ENCODE data around the gene DGCR2.
"Not testable (repeated sequence)": the region's sequence is repeated elsewhere in the genome, so short reads cannot be mapped to it uniquely, and the experiment has no call there.

Gene DGCR2

DNA sequence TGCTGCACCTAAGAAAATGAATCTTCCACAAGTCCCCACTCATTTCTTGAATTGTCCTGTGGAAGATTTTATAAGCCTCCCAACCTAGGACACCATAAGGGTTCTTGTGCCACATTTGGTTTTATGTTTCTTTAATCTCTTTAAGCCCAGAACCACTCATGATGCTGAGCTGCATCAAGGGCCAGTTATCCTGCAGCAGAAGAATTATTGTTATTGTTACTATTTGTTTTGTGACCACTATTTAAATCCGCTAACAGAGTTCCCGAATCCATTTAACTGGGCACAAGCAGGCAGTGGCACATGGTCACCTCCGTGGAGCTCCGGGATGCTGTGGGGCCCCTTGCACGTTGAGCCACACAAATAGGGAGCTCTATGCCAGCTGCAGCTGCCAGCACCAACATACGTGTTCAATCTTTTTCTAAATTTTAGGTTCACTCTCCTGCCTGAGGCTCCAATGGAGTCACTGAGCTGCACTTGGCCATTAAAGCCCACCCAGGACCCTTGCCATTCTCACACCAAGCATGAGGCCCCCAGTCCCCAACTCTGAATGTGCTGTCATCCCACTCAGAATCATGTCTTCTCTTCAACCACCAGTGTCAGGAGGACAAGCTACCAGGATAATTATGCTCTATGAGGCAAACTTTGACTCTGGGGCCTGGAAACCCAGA is 60.6 kb downstream of the DGCR2 start:
- no peak for DNase-seq (ENCODE audit: low read depth in 3 of 3, low spot score in 1 of 3)

DNA sequence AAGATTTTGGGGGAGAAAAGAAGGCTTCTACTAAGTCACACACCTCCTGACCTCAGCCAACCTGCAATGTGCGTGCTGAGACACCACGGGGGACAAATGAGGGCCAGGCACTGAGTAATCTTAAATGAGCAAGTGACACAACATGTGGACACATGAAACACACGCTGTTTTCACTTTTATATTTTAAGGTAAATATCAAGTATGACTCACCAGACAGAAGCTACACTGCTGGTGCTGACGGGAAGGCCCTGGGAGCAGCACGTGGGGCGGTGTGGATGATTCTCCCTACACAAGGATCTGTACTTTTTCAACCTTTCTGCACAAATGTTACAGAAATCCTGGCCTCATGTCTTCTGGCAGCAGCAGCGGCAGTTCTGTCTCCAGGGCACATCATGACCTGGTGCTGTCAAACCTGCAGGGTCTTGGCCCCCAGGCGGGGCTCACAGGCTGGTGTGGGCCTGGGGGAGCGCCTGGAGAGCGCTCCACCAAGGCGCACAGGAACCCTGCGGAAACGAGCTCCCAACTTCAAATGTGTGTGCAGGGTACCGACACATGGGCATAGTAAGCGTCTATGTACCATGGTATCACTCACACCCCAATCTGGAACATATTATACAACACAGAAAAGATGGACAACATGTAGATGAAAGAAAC is 61.7 kb downstream of the DGCR2 start:
- DNase-seq (ENCODE audit: low read depth in 3 of 3, low spot score in 1 of 3) = no peak

- DNase-seq (ENCODE audit: low read depth in 3 of 3, low spot score in 1 of 3) = no peak
Measured at GRCh38 chr22:19059481-19060278, 62.5 kb downstream of the DGCR2 start.

- no peak for DNase-seq (ENCODE audit: low read depth in 3 of 3, low spot score in 1 of 3)
Measured at GRCh38 chr22:19058713-19059451, 63.3 kb downstream of the DGCR2 start.

DNA sequence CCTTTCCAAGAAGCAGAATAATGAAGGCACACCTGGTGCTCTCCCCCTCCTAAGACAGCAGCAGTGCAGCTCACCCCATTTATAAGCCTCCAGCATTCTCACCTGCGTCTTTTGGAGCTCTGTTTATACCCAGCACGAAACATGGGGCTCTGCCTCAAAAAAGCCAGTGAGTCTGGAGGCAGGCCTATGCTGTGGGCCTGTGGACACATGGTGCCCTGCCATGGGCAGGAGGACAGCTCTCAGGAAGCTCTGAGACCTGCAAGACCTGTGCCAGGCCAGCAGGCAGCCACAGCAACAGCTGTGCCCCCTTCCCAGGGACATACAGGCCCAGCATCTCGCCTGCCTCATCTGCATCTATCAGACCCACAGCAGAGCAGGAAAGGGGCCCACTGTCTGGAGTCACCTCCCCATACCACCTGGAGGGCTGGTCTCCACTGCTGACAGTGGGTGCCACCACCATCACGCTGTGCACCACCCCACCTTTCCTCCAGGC is 64.2 kb downstream of the DGCR2 start:
- no peak for DNase-seq (ENCODE audit: low read depth in 3 of 3, low spot score in 1 of 3)

- DNase-seq (ENCODE audit: low read depth in 3 of 3, low spot score in 1 of 3) = no peak
Measured at GRCh38 chr22:19057539-19057938, 64.7 kb downstream of the DGCR2 start.

GRCh38 chr22:19056951-19057401 is 65.2 kb downstream of the DGCR2 start:
- no peak for DNase-seq (ENCODE audit: low read depth in 3 of 3, low spot score in 1 of 3)

GRCh38 chr22:19055801-19056200 is 66.4 kb downstream of the DGCR2 start:
- no peak for DNase-seq (ENCODE audit: low read depth in 3 of 3, low spot score in 1 of 3)

GRCh38 chr22:19052941-19053541 is 69.2 kb downstream of the DGCR2 start:
- no peak for DNase-seq (ENCODE audit: low read depth in 3 of 3, low spot score in 1 of 3)

DNA sequence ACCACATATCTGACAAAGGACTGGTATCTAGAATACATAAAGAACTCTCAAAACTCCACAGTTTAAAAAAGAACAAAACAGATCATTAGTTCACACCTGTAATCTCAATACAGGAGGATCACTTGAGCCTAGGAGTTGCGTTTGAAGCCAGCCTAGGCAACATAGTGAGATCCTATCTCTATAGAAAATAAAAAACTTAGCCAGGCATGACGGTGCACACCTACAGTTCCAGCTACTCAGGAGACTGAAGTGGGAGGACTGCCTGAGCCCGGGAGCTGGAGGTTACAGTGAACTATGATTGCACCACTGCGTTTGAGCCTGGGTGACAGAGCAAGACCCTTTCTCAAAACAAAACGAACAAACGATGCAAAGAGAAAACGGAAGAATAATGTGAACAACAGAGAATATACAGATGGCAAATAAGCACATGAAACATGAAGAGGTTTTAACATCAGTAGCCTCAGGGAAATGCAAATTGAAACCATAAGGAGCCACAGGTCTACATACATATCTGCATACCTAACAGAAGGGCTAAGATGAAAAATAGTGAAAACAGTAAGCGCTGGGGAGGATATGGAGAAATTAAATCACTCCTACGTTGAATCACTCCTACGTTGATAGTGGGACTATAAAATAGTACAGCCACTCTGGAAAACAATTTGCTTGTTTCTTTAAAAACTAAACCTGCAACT is 70.7 kb downstream of the DGCR2 start:
- no peak for DNase-seq (ENCODE audit: low read depth in 3 of 3, low spot score in 1 of 3)

GRCh38 chr22:19050847-19051246 is 71.4 kb downstream of the DGCR2 start:
- DNase-seq (ENCODE audit: low read depth in 3 of 3, low spot score in 1 of 3) = not testable (repeated sequence)

- no peak for DNase-seq (ENCODE audit: low read depth in 3 of 3, low spot score in 1 of 3)
Measured at GRCh38 chr22:19050117-19050516, 72.1 kb downstream of the DGCR2 start.

DNA sequence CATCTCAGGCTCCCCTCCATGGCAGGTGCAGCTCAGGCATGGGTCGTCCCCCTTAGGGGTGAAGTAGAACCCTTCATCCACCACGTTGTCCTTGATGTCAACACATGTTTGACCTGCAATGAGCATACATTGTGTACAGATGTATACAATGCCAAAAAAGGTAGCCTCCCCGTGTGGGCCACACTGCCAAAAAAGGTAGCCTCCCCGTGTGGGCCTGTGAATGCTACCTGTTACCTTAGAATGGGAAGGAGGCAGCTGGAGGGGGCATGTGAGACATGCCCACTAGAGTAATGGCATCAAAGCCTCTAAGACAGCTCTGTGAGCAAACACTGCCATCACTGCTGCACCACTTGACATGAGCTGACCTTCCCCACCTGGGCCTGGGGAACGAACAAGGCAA is 73.7 kb downstream of the DGCR2 start:
- DNase-seq (ENCODE audit: low read depth in 3 of 3, low spot score in 1 of 3) = no peak

GRCh38 chr22:19047993-19048392 is 74.2 kb downstream of the DGCR2 start:
- DNase-seq (ENCODE audit: low read depth in 3 of 3, low spot score in 1 of 3) = no peak

GRCh38 chr22:19046719-19047609 is 75.2 kb downstream of the DGCR2 start:
- no peak for DNase-seq (ENCODE audit: low read depth in 3 of 3, low spot score in 1 of 3)

DNA sequence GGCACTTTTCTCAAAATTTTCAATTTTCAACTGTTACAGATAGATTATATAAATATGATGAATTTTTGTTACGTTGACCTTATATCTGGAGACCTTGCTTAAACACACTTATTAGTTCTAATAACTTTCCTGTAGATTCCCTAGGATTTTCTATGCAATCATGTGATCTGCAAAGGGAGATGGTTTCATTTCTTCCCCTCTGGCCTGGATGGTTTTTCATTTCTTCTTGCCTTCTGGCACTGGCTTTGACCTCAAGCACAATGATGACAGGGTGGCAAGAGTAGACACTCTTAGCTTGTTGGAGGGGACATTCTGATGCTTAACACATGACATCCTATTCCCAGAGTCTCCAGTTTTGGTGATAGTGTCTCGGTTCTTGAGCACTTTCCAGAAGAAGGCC is 75.9 kb downstream of the DGCR2 start:
- no peak for DNase-seq (ENCODE audit: low read depth in 3 of 3, low spot score in 1 of 3)

GRCh38 chr22:19045094-19045493 is 77.1 kb downstream of the DGCR2 start:
- DNase-seq (ENCODE audit: low read depth in 3 of 3, low spot score in 1 of 3) = no peak

DNA sequence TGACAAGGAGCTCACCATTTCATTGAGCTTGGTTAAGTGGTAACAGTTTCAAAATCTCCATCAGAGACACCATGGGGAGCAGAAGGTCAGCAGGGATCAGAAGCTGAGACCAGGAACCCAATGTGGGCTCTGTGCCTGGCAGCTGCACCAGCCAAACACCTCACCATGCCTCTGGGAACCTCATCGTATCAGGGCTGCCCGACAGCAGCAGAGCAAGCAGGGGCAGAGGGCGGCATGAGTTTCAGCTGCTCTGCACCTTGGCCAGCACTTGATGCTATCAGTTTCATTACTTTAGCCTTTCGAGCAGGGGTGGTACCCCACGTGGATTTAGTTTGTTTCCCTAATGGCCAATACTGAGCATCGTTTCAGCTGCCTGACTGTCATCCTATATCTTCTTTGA is 77.8 kb downstream of the DGCR2 start:
- no peak for DNase-seq (ENCODE audit: low read depth in 3 of 3, low spot score in 1 of 3)

Data from stimulated activated CD4-positive, alpha-beta T cell treated with anti-CD3 and anti-CD28 coated beads, TNF-alpha, amount 100 ng/mL, for 1 hour (primary cell).